GM23248 (cell line): ENCODE measurements around the gene RARS2. TPM values are rescaled to one million over a fixed set of nuclear protein-coding genes. Genes with fewer than 3 reads are reported as not detected.

Experiments used
- DNase-seq: peaks from one replicate; pipeline ENCODE4 v3.0.0-alpha.2; 2015
- H2AFZ ChIP-seq: fragments of 200-600 bp; sonication (generic); 2 replicates; pipeline ENCODE4 v1.6.1; 2016; ENCODE audit warnings: antibody characterized with exemption
- H3F3A ChIP-seq: fragments of 200-600 bp; sonication (generic); 2 replicates; pipeline ENCODE4 v1.6.1; 2016; ENCODE audit warnings: mild to moderate bottlenecking, antibody characterized with exemption, mixed run types; ENCODE audit not compliant: insufficient read depth
- H3K27ac ChIP-seq: fragments of 200-600 bp; sonication (generic); 2 replicates; pipeline ENCODE4 v1.5.1; 2016; ENCODE audit warnings: mild to moderate bottlenecking
- H3K27me3 ChIP-seq: fragments of 200-600 bp; sonication (generic); replicated peaks from 2 replicates; pipeline ENCODE4 v1.6.1; 2016; ENCODE audit warnings: mild to moderate bottlenecking; ENCODE audit not compliant: insufficient read depth
- H3K36me3 ChIP-seq: fragments of 200-600 bp; sonication (generic); 2 replicates; pipeline ENCODE4 v1.6.1; 2016; ENCODE audit warnings: low read depth, mild to moderate bottlenecking
- H3K4me1 ChIP-seq: fragments of 200-600 bp; sonication (generic); 2 replicates; pipeline ENCODE4 v1.6.1; 2016; ENCODE audit warnings: mild to moderate bottlenecking; ENCODE audit not compliant: insufficient read depth
- H3K4me2 ChIP-seq: fragments of 200-600 bp; sonication (generic); one replicate; pipeline ENCODE4 v1.6.1; 2016; ENCODE audit warnings: mild to moderate bottlenecking; ENCODE audit not compliant: unreplicated experiment
- H3K4me3 ChIP-seq: fragments of 200-600 bp; sonication (generic); 2 replicates; pipeline ENCODE4 v1.5.1; 2016; ENCODE audit warnings: mild to moderate bottlenecking
- H3K79me2 ChIP-seq: fragments of 200-600 bp; sonication (generic); 2 replicates; pipeline ENCODE4 v1.6.1; 2016; ENCODE audit warnings: mild to moderate bottlenecking; ENCODE audit not compliant: insufficient read depth
- H3K9ac ChIP-seq: fragments of 200-600 bp; sonication (generic); 2 replicates; pipeline ENCODE4 v1.6.1; 2016; ENCODE audit warnings: mild to moderate bottlenecking
- H3K9me2 ChIP-seq: fragments of 200-600 bp; sonication (generic); 2 replicates; pipeline ENCODE4 v1.6.1; 2016; ENCODE audit warnings: mixed run types, mild to moderate bottlenecking, moderate library complexity; ENCODE audit not compliant: insufficient read depth
- H3K9me3 ChIP-seq: fragments of 200-600 bp; sonication (generic); one replicate; pipeline ENCODE4 v1.6.1; 2017; ENCODE audit warnings: low read depth
- H4K20me1 ChIP-seq: fragments of 200-600 bp; sonication (generic); 2 replicates; pipeline ENCODE4 v1.6.0; 2016; ENCODE audit not compliant: insufficient read depth
- EZH2 ChIP-seq: fragments of 200-600 bp; sonication (generic); IDR thresholded peaks from 2 replicates; pipeline ENCODE4 v1.6.1; 2018; ENCODE audit warnings: antibody characterized with exemption, mild to moderate bottlenecking; ENCODE audit not compliant: insufficient read depth, poor library complexity, severe bottlenecking
- EZH2phosphoT487 ChIP-seq: fragments of 200-600 bp; sonication (generic); IDR thresholded peaks from 2 replicates; pipeline ENCODE4 v1.6.1; 2018; ENCODE audit warnings: antibody characterized with exemption, moderate library complexity, mild to moderate bottlenecking, low read depth; ENCODE audit not compliant: insufficient read depth
- WGBS, 2 experiments: methylation state at CpG; one replicate each; pipeline ENCODE4 v1.1.6; 2015 to 2017; ENCODE audit warnings: low lambda C conversion rate in 2 of 2, low coverage in 1 of 2; ENCODE audit errors: missing lambda C conversion rate in 2 of 2; 5-methylcytosine and 5-hydroxymethylcytosine counted together
- in situ Hi-C: fragments of 300-500 bp; cut with MboI; formaldehyde crosslinking; loops from 2 replicates; pipeline ENCODE4 v1.15.0; 2020
- polyA plus RNA-seq: library from polyadenylated mRNA; unstranded; fragments of >200 nt; fragmentation: Nextera tagmentation; extraction: Ambion mirVana; gene quantifications from 2 replicates; pipeline ENCODE4 v1.2.1, GENCODE V29; 2016
- total RNA-seq: library from RNA; depleted of rRNA; stranded (reverse); fragments of >200 nt; shearing (Covaris generic); gene quantifications from 2 replicates; pipeline ENCODE4 v1.2.3, GENCODE V29; 2014

The RARS2 gene
- total and polyA plus RNA-seq, 2 experiments from 2014 or later, result 38.7 to 77.3 TPM

GRCh38 chr6:87539554-87539953, 50.2 kb downstream of the RARS2 start:
- Histone ChIP-seq H2AFZ (no peak overlapping the region), H3K36me3 (peaks cover 55% of the 10 kb centered on the region), H3K9me3 (no peaks in the 10 kb centered on the region), H3K9me2 (no peaks in the 10 kb centered on the region), H4K20me1 (no peaks in the 10 kb centered on the region), H3K4me1 (peaks cover 9% of the 10 kb centered on the region; the same call in 1 of the 2 replicates), H3K27me3 (no peaks in the 10 kb centered on the region), H3K79me2 (peaks cover 20% of the 10 kb centered on the region), H3F3A (no peaks in the 10 kb centered on the region), H3K27ac (no peak overlapping the region), H3K4me3 (no peak overlapping the region), H3K9ac (no peak overlapping the region), H3K4me2 (no peak overlapping the region)
- in situ Hi-C loops, result no loop called here
- DNase-seq, result no peak
- 87 to 92% methylated on average over 6 of the region's 6 CpGs for WGBS, 2 experiments
- TF ChIP-seq EZH2phosphoT487 (no peak), EZH2 (no peak)

- H3F3A ChIP-seq, result no peaks in the 10 kb centered on the region
- no peak overlapping the region for H3K27ac ChIP-seq
- H3K9ac ChIP-seq, result no peak overlapping the region
- H2AFZ ChIP-seq, result no peak overlapping the region
- no peak for DNase-seq
- H3K27me3 ChIP-seq, result no peaks in the 10 kb centered on the region
- H3K4me1 ChIP-seq, result peaks cover 9% of the 10 kb centered on the region; the same call in 1 of the 2 replicates
- WGBS, 2 experiments, result 97 to 100% methylated on average over 1 of the region's 1 CpG
- H3K9me2 ChIP-seq, result no peaks in the 10 kb centered on the region
- H3K36me3 ChIP-seq, result peaks cover 57% of the 10 kb centered on the region
- H3K4me3 ChIP-seq, result no peak overlapping the region
- H4K20me1 ChIP-seq, result no peaks in the 10 kb centered on the region
- in situ Hi-C loops, result no loop called here
- no peaks in the 10 kb centered on the region for H3K9me3 ChIP-seq
- TF ChIP-seq EZH2phosphoT487 (no peak), EZH2 (no peak)
- no peak overlapping the region for H3K4me2 ChIP-seq
- H3K79me2 ChIP-seq, result peaks cover 25% of the 10 kb centered on the region
These were observed 51.1 kb downstream of the RARS2 start for GRCh38 chr6:87538510-87539260.

- Histone ChIP-seq H3K9me2 (no peaks in the 10 kb centered on the region), H3K79me2 (peaks cover 44% of the 10 kb centered on the region), H3F3A (no peaks in the 10 kb centered on the region), H4K20me1 (no peaks in the 10 kb centered on the region), H3K4me3 (no peak overlapping the region), H2AFZ (no peak overlapping the region), H3K9ac (no peak overlapping the region), H3K4me2 (no peak overlapping the region), H3K27me3 (no peaks in the 10 kb centered on the region), H3K36me3 (peaks cover 40% of the 10 kb centered on the region), H3K27ac (no peak overlapping the region), H3K9me3 (no peaks in the 10 kb centered on the region), H3K4me1 (peaks cover 9% of the 10 kb centered on the region; the same call in 1 of the 2 replicates)
- WGBS, 2 experiments, result 97 to 100% methylated on average over 2 of the region's 2 CpGs
- no peak for DNase-seq
- in situ Hi-C loops, result no loop called here
- no peak for TF ChIP-seq EZH2
- TF ChIP-seq EZH2phosphoT487, result no peak
These were observed 55.3 kb downstream of the RARS2 start for GRCh38 chr6:87534377-87535047.

DNA sequence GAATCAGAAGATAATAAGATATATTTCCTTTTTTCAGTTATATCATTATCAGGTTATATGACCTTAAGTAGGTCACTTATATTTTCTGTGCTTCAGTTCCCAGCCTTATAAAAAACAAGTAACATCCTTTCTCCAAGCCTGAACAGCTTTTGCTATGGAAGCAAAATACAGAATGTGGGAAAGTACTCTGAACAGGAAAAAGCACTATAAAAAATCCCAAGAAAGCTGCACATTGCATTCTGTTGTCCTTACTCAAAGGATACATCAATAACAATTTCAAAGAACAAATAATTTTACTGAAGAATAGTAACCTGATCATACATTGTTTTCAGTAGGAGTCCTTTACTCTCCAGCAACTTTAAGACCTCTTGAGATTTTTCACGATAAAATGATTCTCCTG, 60.6 kb downstream of the RARS2 start:
- Histone ChIP-seq H3K9me3 (no peaks in the 10 kb centered on the region), H3K27me3 (no peaks in the 10 kb centered on the region), H4K20me1 (no peaks in the 10 kb centered on the region), H3F3A (no peaks in the 10 kb centered on the region), H2AFZ (no peak overlapping the region), H3K4me1 (no peaks in the 10 kb centered on the region), H3K9ac (no peak overlapping the region), H3K4me3 (no peak overlapping the region), H3K79me2 (peaks cover 57% of the 10 kb centered on the region), H3K36me3 (peaks cover 31% of the 10 kb centered on the region), H3K27ac (no peak overlapping the region), H3K9me2 (no peaks in the 10 kb centered on the region), H3K4me2 (no peak overlapping the region)
- 98 to 100% methylated on average over 1 of the region's 1 CpG for WGBS, 2 experiments
- TF ChIP-seq EZH2 (no peak), EZH2phosphoT487 (no peak)
- DNase-seq, result no peak
- in situ Hi-C loops, result no loop called here
